HG02884 (cell line): Measurements from ENCODE around the gene DBNDD2.

Experiments
- ATAC-seq: cut with Tn5 transposase; IDR thresholded peaks from one replicate; pipeline ENCODE4 v1.9.1; 2021; ENCODE audit warnings: mild to moderate bottlenecking, moderate library complexity; ENCODE audit not compliant: unreplicated experiment

The DBNDD2 gene

GRCh38 chr20:45377269-45377668 is 30.8 kb upstream of the DBNDD2 start:
- no peak for ATAC-seq

GRCh38 chr20:45378191-45378590 is 29.9 kb upstream of the DBNDD2 start, which contains the start of gene TP53TG5:
Gene TP53TG5, minus strand, starts transcription at chr20:45378325. Its CDS starts 89 bp downstream, at chr20:45378236.
- ATAC-seq: no peak

GRCh38 chr20:45387274-45387673 is 20.8 kb upstream of the DBNDD2 start:
- no peak for ATAC-seq

GRCh38 chr20:45390931-45391330 is 17.2 kb upstream of the DBNDD2 start:
- no peak for ATAC-seq

- ATAC-seq: no peak
These were observed 16.5 kb upstream of the DBNDD2 start for GRCh38 chr20:45391559-45391958.

- ATAC-seq: no peak
These were observed 15.4 kb upstream of the DBNDD2 start for GRCh38 chr20:45392733-45393132.

- no peak for ATAC-seq
These were observed 13.6 kb upstream of the DBNDD2 start for GRCh38 chr20:45394221-45395113.

GRCh38 chr20:45395114-45395415 is 13.0 kb upstream of the DBNDD2 start:
- ATAC-seq: no peak

- no peak for ATAC-seq
These were observed 9.1 kb upstream of the DBNDD2 start for GRCh38 chr20:45399018-45399417.

- no peak for ATAC-seq
These were observed 7.6 kb upstream of the DBNDD2 start for GRCh38 chr20:45400346-45401031.

GRCh38 chr20:45402946-45403345 is 5.1 kb upstream of the DBNDD2 start:
- ATAC-seq: no peak

- ATAC-seq: no peak
These were observed 3.7 kb upstream of the DBNDD2 start for GRCh38 chr20:45404438-45404837.

- no peak for ATAC-seq
These were observed 2.4 kb upstream of the DBNDD2 start for GRCh38 chr20:45405571-45406259.

- ATAC-seq: no peak
These were observed 1.6 kb upstream of the DBNDD2 start for GRCh38 chr20:45406260-45407066.

GRCh38 chr20:45407067-45407745 is 883 bp upstream of the DBNDD2 start:
- no peak for ATAC-seq

- ATAC-seq: no peak
These were observed 641 bp downstream of the DBNDD2 start for GRCh38 chr20:45408646-45409213.

GRCh38 chr20:45409521-45410272 is 1.6 kb downstream of the DBNDD2 start:
- no peak for ATAC-seq

GRCh38 chr20:45410887-45411286 is 2.8 kb downstream of the DBNDD2 start:
- no peak for ATAC-seq

- ATAC-seq: no peak
These were observed 4.6 kb downstream of the DBNDD2 start for GRCh38 chr20:45412653-45413052.
